ENCODE results near the gene RANBP9. TPM values are rescaled to one million over a fixed set of nuclear protein-coding genes. Genes with fewer than 3 reads are reported as not detected.

The RANBP9 gene
- total and polyA plus RNA-seq, 8 donors: 9.6 to 22.2 (median 16.6) TPM

GRCh38 chr6:13722880-13723279, 11.2 kb upstream of the RANBP9 start:
- H3K4me3 ChIP-seq: no peak overlapping the region
- 70 to 80% methylated on average over 5 of the region's 5 CpGs for WGBS, 2 donors
- no peak for FAIRE-seq
- intact Hi-C loops (cut with DNase I): no loop called here
- H3K27me3 ChIP-seq: no peaks in the 10 kb centered on the region
- no peak for ATAC-seq
- DNase-seq: no peak
- no peaks in the 10 kb centered on the region for H3K9me3 ChIP-seq
- H3K4me1 ChIP-seq: no peaks in the 10 kb centered on the region
- TF ChIP-seq CTCF (IDR thresholded peaks at IDR 0.05): no peak
- H3K36me3 ChIP-seq: no peaks in the 10 kb centered on the region
- no peak overlapping the region for H3K27ac ChIP-seq

GRCh38 chr6:13718123-13718458, 6.5 kb upstream of the RANBP9 start:
- H3K36me3 ChIP-seq: no peaks in the 10 kb centered on the region
- H3K4me1 ChIP-seq: peaks cover 3% of the 10 kb centered on the region in 3 donors
- WGBS, 2 donors: 76 to 81% methylated on average over 5 of the region's 5 CpGs
- TF ChIP-seq CTCF (IDR thresholded peaks at IDR 0.05): no peak
- intact Hi-C loops (cut with DNase I): no loop called here
- no peaks in the 10 kb centered on the region for H3K9me3 ChIP-seq
- H3K27ac ChIP-seq: no peak overlapping the region
- no peaks in the 10 kb centered on the region for H3K27me3 ChIP-seq
- FAIRE-seq (no peak), ATAC-seq (no peak), DNase-seq (no peak)
- H3K4me3 ChIP-seq: no peak overlapping the region

- 94 to 95% methylated on average over 22 of the region's 22 CpGs for WGBS, 2 donors
- H3K4me1 ChIP-seq: peaks cover 8 to 11% (median 10%) of the 10 kb centered on the region in 3 donors
- FAIRE-seq (no peak), ATAC-seq (no peak), DNase-seq (peak in 1 of 6 donors; percentile 63)
- no peaks in the 10 kb centered on the region for H3K36me3 ChIP-seq
- intact Hi-C loops (cut with DNase I): no loop called here
- TF ChIP-seq CTCF (IDR thresholded peaks at IDR 0.05): no peak
- no peaks in the 10 kb centered on the region for H3K9me3 ChIP-seq
- H3K4me3 ChIP-seq: no peak overlapping the region
- no peaks in the 10 kb centered on the region for H3K27me3 ChIP-seq
- H3K27ac ChIP-seq: no peak overlapping the region
Observed at GRCh38 chr6:13716955-13717295, 5.3 kb upstream of the RANBP9 start.

- ATAC-seq (no peak), FAIRE-seq (no peak), DNase-seq (peak in 1 of 6 donors; percentile 53)
- no peaks in the 10 kb centered on the region for H3K27me3 ChIP-seq
- intact Hi-C loops (cut with DNase I): no loop called here
- H3K36me3 ChIP-seq: no peaks in the 10 kb centered on the region
- H3K4me3 ChIP-seq: no peak overlapping the region
- H3K4me1 ChIP-seq: peaks cover 8 to 11% (median 10%) of the 10 kb centered on the region in 3 donors
- 93 to 97% methylated on average over 31 to 39 of the region's 39 CpGs for WGBS, 2 donors
- TF ChIP-seq CTCF (IDR thresholded peaks at IDR 0.05): no peak
- no peak overlapping the region for H3K27ac ChIP-seq
- no peaks in the 10 kb centered on the region for H3K9me3 ChIP-seq
Observed at GRCh38 chr6:13716225-13716954, 4.8 kb upstream of the RANBP9 start.

- FAIRE-seq: no peak
- intact Hi-C loops (cut with DNase I): no loop called here
- no peaks in the 10 kb centered on the region for H3K9me3 ChIP-seq
Observed at GRCh38 chr6:13715444-13715883, 3.8 kb upstream of the RANBP9 start.

More at GRCh38 chr6:13715444-13715883, 3.8 kb upstream of the RANBP9 start:
- no peak for TF ChIP-seq CTCF (IDR thresholded peaks at IDR 0.05)
- 72 to 88% methylated on average over 3 of the region's 3 CpGs for WGBS, 2 donors
- no peaks in the 10 kb centered on the region for H3K27me3 ChIP-seq
- H3K36me3 ChIP-seq: no peaks in the 10 kb centered on the region
- peaks cover 8 to 11% (median 10%) of the 10 kb centered on the region in 3 donors for H3K4me1 ChIP-seq
- no peak for DNase-seq
- no peak overlapping the region for H3K4me3 ChIP-seq
- ATAC-seq: no peak
- no peak overlapping the region for H3K27ac ChIP-seq

All from pancreas (tissue), 10 donors.